Activated CD8-positive, alpha-beta memory T cell treated with anti-CD3 and anti-CD28 coated beads, Interleukin-2, amount 50 U/mL, for 1 hour (primary cell): Measurements from ENCODE around the gene C1orf116.

Source experiments
- DNase-seq: peaks from one replicate; pipeline ENCODE4 v3.0.0-alpha.2; 2020; ENCODE audit errors: extremely low read depth

Gene C1orf116

DNA sequence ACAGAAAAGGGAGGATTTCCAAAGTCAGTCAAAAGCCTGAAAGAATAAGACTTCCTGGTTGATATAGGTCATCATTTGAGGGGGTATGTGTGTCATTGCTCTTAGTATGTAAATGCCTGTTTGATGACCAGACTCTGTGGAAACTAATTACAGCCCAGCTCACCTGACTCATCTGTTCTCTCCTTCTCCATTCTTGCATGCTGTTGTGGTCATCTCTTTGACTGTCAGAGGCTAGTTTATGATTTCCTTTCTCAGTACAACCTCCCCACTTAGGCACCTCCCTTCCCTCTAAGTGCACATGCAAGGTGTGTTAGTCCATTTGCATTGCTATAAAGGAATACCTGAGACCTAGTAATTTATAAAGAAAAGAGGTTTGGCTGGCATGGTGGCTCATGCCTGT, 2.4 kb upstream of the C1orf116 start:
- DNase-seq: no peak

DNA sequence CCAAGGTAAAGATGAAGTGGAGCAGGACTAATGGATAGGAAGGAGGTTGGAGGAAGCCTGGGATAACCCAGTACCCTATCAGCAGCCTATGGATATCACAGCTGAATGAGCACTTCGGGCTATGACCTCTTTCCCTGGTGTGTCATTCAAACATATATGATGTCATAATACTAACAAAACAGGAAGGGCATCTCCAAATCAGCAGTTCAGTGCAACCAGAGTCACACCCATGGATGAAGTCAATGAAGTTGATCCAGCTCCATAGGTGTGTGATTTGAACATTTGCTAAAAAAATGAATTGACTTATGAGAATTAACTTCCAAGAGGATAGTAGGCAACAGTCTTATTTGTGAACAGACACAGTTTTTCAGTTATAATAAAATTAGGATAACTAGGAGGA, 1.7 kb upstream of the C1orf116 start:
- no peak for DNase-seq

DNA sequence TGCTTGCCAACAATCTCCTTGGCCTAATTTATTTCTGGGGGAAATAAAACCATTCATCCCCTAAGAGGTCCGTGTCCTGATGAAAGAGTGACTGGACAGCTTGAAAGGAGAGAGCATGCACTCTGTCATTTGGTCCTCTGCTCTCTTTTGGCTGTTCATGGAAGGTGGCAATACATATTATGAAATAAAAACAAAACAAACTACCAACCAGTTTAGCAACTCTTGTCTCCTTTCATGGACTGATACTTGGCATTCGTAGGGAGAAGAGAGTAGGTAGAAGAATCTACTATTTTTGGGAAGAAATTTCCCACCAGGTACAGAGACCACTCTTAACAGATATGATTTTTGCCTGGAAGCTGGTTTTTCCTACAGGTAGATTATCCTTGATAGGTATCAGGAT, 746 bp upstream of the C1orf116 start:
- no peak for DNase-seq

DNA sequence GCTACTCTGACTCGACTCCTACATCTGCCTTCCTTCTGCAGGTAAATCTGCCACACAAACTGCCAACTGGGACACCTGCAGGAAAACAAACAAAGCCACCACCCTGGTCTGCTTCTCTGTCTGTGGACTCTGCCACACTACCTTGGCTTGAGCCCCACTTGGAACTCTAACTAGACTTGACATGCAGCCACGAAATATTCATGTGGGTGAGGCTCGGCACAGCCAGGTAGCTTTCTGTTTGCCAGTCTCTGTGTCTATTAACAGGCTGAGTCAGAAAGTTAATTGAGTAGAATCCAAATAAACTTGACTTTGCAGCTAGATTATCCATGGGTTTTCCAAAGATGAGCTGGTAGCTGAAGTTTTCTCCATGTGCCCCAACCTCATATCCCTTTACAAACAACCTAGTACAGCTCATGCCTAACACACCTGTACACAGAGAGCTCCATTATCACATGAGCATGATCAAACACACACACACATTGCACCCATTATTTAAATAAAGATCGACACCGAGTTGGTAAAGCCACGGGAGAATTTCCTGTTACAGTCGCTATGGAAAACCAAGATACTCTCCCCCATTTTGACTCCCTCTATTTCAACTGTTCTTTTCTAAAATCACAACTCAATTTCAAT, 808 bp downstream of the C1orf116 start:
- no peak for DNase-seq

DNA sequence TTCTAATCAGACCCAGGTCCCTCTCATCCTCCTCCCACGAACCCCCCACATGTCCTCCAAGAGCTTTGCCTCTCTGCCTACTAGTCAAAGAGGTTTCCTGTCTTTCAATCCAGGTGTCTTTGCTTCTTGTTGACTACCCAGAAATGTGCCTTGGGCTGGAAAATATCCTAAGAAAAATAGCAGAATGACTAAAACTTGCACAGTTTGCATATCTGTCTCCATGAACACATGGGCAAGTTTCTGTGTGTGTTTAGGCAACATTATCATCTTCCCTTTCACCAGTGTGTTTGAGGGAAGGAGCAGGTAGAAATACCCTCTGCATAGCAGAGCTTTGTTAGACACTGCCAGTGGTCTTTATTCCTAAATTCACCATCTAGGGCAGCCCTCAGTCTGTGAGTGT, 1.5 kb downstream of the C1orf116 start:
- DNase-seq: no peak

DNA sequence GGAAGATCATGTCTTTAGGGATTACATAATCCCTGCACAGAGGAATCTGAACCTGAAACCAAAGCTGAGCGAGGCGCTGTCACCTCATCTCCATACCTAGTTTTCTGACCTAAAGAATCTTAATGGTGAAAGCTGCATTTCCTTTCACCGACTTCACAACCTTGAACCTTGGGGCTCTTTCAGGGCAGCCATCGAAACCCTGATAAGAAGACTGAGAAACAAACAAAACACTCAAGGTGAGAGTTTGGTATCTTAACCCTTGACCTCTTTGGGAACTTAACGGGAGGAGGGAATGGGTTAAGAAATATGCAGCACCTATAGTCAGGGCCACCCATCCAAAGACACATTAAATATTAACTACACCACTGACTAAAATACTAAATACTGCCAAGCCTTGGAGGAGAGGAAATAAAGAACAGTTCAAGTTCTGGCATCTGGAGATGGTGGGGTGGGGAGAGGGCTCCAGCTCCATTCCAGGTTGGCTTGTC, 2.0 kb downstream of the C1orf116 start:
- DNase-seq: no peak

DNA sequence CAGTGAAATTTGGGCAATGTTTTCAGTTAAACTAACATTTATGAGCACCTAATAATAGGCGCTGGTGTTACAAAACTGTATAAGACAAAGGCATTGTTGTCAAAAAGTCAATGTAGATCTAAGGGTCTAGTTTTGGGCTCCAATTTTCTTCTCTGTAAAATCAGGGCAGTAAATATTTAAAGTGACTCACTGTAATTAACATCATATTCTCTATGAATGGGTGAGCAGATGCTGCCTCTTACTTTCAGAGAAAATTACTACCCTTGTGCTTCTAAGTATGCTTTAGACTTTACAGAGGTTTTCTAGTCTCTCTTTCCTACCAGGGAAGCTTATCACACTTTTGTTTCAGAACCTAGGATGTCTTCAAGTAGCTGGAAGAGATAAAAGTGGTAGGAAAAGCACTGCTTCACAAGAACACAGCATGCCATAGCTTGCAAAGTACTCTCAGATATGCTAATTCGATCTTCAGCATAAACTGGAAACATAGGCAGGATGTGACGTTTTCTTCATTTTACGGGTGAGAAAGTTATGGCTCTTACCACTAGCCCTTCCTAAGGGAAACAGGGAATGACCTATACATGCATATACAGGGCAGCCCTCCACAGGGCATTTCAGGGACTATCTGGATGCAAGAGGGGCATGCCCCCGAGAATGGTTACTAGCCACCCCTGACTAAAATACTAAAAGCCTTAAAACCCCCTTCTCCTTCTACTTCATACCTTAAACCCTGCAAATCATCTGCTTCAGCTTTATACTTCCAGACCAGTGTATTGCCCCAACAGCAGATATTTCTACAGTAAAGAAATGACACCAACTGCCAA, 2.6 kb downstream of the C1orf116 start:
- no peak for DNase-seq

DNA sequence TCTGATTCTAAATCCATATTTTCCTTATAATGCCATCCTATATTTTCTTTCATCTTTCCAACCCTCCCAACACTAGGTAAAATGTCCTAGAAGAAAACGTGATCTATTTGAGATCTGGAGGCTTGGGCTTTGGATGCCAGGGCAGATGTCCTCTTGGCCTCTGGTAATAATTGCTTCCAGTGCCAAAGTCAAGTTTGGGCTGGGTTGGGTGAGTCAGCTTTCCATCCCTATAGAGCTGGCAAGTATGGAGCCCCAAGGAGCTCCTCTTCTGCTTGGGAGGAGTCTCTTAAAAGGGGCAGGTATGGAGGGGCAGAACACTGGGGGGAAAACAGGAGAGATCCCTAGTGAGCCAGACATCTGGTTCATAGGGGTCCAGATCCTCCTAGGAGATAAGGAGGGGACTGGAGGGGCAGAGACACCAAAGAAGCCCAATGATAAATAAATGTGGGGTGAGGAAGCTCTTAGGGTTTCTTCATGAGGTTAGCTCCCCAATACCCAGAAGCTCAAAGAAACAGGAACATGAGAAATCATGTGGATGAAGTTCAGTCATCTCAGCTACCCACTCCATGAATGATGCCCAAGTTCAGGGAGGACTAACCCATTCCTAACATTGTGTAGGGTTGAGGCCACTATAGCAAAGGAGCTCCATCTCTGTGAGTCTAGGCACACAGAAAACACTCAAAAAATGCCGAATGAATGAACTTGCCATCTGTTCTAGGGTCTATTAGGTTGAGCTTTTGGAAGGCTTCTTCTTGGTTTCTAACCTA, 3.5 kb downstream of the C1orf116 start:
- no peak for DNase-seq

DNA sequence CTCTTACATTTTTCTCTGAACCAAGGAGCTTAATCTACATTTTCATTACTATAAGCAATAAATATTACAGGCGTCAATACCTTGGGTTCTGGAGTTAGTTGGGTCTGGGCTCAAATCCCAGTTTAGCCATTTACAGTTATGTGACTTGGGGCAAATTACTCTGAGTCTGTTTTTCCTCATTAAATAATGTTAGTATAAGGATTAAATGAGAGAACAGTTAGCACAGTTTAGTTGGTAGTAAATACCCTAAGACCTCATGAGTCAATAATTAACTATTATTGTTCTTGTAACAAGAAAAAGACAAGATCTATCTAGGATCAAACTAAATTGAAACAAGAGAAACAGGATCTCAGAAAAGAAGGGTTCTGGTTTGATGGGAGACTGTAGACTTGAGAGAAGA, 4.6 kb downstream of the C1orf116 start:
- DNase-seq: no peak

DNA sequence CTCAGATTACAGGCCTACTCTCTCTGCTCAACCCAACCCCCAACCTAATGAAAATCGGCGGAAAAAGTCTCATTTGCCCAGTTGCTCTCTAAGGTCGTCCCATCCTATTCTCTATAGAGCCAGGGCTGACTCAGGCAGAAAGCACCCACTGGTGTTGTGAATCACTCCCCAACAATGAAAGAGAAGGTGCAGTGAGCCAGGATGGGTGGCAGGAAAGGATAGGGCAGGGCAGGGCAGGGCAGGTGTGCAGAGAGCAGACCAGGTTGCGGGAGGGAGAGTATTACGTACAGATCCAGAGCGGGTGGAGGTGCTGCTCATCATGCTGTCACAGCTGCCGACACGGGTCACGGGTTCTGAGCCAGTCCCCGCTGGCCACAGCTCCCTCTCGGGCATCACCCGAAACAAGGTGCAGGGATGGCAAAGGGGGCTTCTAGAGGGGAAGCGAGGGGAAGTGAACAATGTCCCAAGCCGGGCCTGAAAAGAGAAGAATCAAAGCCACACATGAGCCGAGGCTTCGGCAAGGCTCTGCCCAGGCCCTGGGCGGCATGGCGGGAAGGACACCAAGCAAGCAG, 5.3 kb downstream of the C1orf116 start:
- DNase-seq: no peak

DNA sequence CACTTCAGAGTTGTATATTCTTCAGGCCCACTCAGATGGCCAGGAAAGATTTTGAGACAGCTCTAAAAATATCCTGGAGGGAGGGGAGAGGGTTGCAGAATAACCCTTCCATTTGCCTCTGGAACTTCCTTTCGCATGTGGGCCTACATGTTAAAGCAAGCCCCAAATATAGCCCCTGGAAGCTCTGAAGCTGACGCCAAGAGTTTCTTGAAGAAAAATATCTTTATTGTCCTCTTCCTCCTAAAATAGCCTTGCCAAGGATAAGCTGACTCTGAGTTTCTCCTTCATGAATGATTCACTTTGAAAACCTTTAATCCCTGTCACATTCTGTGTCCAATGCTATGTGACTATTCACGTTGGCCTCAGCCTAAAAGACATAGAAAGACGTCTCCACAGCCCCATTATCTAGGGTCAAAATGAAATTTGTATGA, 6.4 kb downstream of the C1orf116 start:
- no peak for DNase-seq

DNA sequence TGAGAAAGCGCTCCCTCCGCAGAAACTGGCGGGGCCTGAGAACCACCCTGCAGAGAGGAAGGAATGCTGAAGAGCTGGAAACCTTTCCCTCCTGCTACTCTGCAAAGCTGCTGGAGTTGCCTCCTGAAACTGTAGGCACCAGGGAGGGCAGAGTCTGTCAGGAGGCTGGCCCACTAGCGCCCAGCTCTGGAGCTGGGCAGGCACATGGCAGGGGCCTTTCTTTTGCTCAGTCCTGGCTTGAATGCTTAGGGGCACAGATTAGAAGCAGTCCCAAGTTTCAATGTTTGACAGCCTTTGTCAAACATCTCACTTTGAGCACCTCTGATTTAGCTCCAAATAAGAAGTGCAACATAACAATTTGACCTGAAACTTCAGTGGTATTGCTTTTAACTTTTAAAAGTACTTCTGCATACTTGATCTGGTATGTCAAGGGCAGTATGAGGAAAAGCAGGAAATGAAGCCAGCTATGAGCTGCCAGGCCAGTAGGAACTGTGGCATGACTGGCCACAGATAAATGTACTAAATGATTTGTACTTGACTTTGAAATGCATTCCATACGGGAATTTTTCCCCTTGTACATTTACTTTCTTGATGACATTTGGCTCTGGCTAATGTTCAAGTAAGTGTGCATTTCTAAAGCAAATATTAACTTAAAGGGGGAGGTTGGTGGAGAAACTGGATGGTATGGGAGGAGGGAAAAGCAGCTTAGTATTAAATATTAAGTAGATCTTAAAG, 7.2 kb downstream of the C1orf116 start:
- DNase-seq: no peak

DNA sequence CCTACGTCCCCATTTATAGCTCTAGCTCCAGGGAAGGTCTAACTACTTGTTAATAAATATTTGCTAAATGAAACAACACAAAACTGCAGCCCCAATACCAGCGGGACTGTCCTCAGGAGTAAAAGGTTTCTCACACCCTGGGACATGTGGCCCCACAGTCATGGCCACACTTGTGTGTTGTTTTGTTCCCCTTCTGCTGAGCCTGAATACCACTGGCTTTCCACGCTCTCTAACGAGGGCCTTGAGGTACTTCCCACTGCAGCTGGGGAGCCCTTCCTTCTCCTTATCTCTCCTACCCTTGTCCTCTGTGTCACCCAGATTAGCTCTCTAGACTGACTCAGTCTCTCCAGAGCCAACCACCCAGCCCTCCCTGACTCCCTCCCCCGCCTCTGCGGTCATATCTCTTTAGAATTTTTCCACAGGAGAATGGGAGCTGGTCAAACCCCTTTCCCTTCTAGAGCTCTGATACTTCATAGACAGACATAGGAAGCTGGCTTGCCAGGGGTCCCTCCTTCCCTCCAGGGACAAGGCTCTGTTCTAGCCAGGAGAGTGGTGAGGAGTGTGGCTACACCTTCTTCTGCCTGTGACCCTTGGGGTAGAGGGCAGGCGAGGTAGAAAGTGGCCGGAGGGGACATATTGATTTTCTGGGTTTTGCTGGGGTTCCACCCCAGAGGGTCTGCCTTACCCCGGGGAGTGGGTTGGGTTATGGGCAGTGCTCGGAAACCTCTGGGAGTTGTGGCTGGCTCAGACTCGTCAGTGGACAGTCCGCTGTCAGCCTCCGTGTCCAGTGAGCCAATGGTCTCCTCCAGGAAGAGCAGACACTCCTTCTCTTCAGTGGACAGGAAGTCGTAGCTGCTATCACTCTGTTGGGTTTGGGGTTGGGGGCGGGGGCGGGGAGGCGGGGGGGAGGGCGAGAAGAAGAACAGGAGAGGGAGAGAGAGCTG, 8.1 kb downstream of the C1orf116 start:
- no peak for DNase-seq

DNA sequence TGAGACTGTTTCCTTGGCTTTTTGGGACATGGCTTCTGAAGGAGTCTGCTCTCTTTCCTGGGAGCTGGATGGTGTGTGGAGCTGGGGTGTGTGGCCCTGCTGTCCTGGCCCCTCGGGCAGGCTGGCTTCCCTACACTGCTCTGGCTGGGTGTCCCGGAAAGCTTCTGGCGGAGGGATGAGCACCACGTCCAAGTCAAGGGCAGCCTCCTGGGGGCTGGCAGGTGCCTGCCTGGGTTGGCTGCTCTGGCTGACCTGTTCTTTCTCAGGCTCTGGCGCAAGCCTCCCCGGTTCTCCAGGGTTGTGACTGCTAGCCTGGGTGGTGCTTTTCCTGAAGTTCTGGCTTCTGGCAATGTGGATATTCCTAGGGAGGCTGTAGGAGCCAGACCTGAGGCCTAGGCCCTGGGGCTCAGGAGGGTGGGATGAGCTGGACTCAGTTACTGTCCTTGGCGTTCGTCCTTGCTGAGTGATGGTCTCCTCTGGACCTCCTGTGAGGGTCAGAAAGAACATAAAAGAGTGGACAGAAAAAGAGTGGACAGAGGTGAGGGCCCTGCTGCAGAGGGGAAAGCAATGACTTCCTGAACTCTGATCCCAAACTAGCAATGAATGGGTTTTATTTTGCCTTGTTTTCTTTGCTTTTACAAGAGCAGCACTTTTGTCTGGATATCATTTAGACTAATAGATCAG, 9.4 kb downstream of the C1orf116 start:
- no peak for DNase-seq

DNA sequence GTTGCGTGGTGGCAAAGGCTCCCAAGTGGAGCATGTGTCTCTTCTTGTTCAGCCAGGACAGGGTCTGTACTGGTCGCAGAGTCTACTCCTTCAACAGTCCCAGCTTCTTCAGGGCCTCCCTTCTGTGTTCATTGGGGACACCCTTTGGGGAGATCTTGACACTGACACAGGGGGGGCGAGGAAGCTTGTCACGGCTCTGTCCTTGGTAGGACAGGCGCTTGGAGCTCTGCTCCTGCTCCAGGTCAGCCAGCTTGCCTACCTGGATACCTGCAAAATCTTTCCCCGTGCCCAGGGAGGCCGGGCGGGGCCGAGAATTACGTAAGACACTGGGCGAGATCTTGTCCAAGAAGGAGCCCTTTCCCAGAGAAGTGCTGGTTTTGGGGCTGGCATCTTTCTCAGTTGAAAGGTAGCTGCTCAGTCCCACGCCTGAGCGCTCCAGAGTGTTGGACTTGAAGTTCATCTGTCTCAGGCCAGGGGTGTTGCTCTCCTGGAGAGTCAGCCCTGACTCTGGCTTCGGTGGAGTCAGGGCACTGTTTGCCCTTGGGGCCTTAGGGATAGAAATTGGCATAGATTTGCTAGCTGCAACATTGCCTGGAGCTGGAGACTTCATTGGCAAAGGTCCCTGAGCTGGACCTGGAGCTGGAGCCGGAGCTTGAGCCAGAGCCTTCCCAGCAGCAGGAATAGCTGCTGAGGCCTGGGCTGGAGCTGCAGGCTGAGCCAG, 10.5 kb downstream of the C1orf116 start:
- no peak for DNase-seq

DNA sequence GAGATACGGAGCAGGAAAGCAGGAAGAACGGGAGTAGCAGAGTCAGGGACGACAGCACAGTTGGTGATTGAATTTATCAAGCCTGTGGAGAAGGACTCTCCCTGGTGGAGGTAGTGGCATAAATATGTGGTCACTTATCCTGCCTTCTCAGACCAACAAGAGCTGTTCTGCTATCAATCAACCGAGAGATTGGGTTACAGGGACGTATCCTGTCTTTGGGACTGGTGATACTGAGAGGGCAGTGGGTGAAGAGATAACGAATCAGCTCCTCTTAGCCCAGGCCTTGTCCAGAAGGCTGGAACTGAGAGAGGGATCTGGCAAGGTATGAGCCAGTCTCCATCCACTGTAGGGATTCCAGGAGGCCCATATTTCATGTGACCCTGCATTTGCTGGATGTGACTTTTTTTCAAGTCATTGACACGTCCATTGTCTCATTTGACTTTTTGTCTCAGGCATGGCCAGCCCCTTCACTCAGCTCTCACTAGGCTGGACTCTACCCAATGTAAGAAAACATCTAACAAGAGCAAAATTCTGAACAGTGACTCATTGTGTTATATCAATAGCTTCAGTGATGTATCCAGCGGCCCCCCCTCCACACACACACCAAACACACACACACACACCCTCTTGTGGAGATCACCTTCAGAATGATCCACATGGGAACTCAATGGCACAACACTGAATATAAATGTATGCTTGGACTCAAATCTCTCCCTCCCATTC, 11.3 kb downstream of the C1orf116 start:
- DNase-seq: no peak

DNA sequence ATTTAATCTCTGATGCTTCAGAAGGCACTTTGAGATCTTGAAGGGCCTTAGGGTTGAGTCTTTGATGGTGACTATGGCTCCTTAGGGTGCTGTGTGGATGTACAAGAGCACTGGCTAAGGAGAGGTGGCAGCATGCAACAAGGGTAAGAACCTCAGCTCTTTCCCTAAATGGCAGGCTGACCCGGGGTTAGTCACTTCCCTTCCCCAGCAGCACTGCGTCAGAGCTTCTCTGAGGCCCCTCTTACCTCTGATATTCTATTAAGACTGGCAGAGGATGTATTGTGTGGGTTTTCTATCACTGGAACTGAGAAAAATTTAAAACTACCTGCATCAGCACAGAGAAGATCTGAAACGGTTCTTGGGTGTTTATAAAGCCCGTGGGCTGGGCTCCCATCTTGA, 11.8 kb downstream of the C1orf116 start:
- DNase-seq: no peak

DNA sequence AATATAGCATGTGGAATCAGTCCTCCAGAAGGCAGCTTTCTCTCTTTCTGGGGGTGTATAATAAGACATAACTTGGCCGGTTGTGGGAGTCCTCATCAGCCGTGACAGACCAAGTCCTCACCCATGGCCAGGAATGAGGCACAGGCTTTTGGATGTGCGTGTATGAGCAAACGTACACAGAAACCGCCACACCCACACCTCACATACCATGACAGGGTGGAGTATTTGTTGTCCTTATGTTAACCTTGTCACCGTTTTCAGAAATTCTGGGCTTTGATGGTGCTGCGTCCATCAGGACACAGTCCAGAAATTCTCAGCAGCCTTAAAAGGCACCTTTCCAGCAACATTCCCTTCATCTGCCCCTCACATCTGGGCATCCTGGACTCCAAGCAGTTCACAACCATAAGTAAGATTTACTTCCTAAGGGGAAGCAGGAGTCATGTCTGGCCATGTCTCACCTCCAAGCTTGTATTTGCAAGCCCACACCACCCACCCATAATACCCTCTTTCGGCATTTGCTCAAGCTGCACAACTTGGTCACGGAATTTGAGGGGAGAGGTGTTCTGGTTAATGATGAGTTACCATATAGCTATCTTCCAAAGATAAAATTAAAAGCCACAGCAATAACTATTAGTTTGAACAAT, 12.4 kb downstream of the C1orf116 start:
- no peak for DNase-seq
